SK-N-SH treated with all-trans-retinoic acid at 6 μM for 48 hours (cell line): Measurements from ENCODE around the gene BTG2.

Experiments
- ARNTL ChIP-seq: fragments of 450-650 bp; formaldehyde crosslinking; IDR thresholded peaks from 2 replicates; pipeline ENCODE4 v1.5.0; 2020; ENCODE audit warnings: low read depth, mild to moderate bottlenecking, moderate library complexity, borderline replicate concordance
- BACH2 ChIP-seq: fragments of 250-450 bp; sonication (Bioruptor Pico); IDR thresholded peaks from 2 replicates; pipeline ENCODE4 v1.9.0; 2021; ENCODE audit warnings: mild to moderate bottlenecking, borderline replicate concordance
- ESRRG ChIP-seq: fragments of 250-450 bp; sonication (Bioruptor Pico); IDR thresholded peaks from 2 replicates; pipeline ENCODE4 v1.6.1; 2021; ENCODE audit warnings: mild to moderate bottlenecking
- SNAI2 ChIP-seq: fragments of 250-450 bp; sonication (Bioruptor Pico); IDR thresholded peaks from 2 replicates; pipeline ENCODE4 v1.5.0; 2020; ENCODE audit warnings: mild to moderate bottlenecking, moderate library complexity
- ZFP3 ChIP-seq: fragments of 250-450 bp; sonication (Bioruptor Pico); IDR thresholded peaks from 2 replicates; pipeline ENCODE4 v1.5.0; 2020; ENCODE audit warnings: mild to moderate bottlenecking, moderate library complexity

- TF ChIP-seq ZFP3 (CRISPR knock-in tag): no peak
- no peak for TF ChIP-seq SNAI2
- TF ChIP-seq BACH2: no peak
- no peak for TF ChIP-seq ESRRG (CRISPR knock-in tag)
- TF ChIP-seq ARNTL (CRISPR knock-in tag): no peak
Measured at GRCh38 chr1:203306965-203307541, 1.7 kb downstream of the BTG2 start.
